GM12878 (cell line): ENCODE results near the gene RORC.

ENCODE experiments used
- ATF3 ChIP-seq: IDR thresholded peaks from 2 replicates; pipeline ENCODE4 v1.6.1; 2011; ENCODE audit warnings: low read depth, mild to moderate bottlenecking, low read length, moderate library complexity, borderline replicate concordance; ENCODE audit errors: extremely low read depth
- BCL3 ChIP-seq: IDR thresholded peaks from 2 replicates; pipeline ENCODE4 v1.6.1; 2011; ENCODE audit warnings: borderline replicate concordance, low read depth, mild to moderate bottlenecking, moderate library complexity, low read length; ENCODE audit not compliant: insufficient read depth, poor library complexity, severe bottlenecking
- CTCF ChIP-seq, 3 experiments: IDR thresholded peaks in 2 of 3; conservative IDR thresholded peaks in 1 of 3; 2 replicates each; pipeline ENCODE4 v1.5.1; 2011; ENCODE audit warnings: low read depth in 3 of 3, low read length in 3 of 3, mild to moderate bottlenecking in 3 of 3, control low read depth in 2 of 3, moderate library complexity in 2 of 3, inconsistent platforms in 1 of 3, mixed read lengths in 1 of 3; ENCODE audit not compliant: control insufficient read depth in 2 of 3, insufficient read depth in 1 of 3; ENCODE audit errors: extremely low read depth in 1 of 3
- EZH2 ChIP-seq: IDR thresholded peaks from 2 replicates; pipeline ENCODE4 v1.6.1; 2012; ENCODE audit warnings: low read depth, mild to moderate bottlenecking, control low read depth, inconsistent platforms, low read length, borderline replicate concordance; ENCODE audit not compliant: control insufficient read depth
- GABPA ChIP-seq: IDR thresholded peaks from 2 replicates; pipeline ENCODE4 v1.6.1; 2014; ENCODE audit warnings: antibody characterized with exemption, low read depth, mild to moderate bottlenecking, inconsistent platforms
- NFYB ChIP-seq: IDR thresholded peaks from 2 replicates; pipeline ENCODE4 v1.6.1; 2011; ENCODE audit warnings: low read depth, mild to moderate bottlenecking, low read length, improper control_type of control experiment, moderate library complexity; ENCODE audit not compliant: insufficient read depth
- RAD51 ChIP-seq: fragments of 450-650 bp; IDR thresholded peaks from 2 replicates; pipeline ENCODE4 v1.6.1; 2016; ENCODE audit warnings: moderate library complexity, mild to moderate bottlenecking, inconsistent platforms
- RB1 ChIP-seq: fragments of 450-650 bp; formaldehyde crosslinking; IDR thresholded peaks from 2 replicates; pipeline ENCODE4 v1.6.1; 2017; ENCODE audit warnings: mild to moderate bottlenecking, borderline replicate concordance
- SMAD1 ChIP-seq: fragments of 450-650 bp; IDR thresholded peaks from 2 replicates; pipeline ENCODE4 v1.6.1; 2018; ENCODE audit warnings: mild to moderate bottlenecking, low read depth; ENCODE audit not compliant: partially characterized antibody
- TCF12 ChIP-seq: IDR thresholded peaks from 2 replicates; pipeline ENCODE4 v1.6.1; 2011; ENCODE audit warnings: low read depth, mild to moderate bottlenecking, low read length
- TCF3 ChIP-seq: IDR thresholded peaks from 2 replicates; pipeline ENCODE4 v1.6.1; 2012; ENCODE audit warnings: low read depth, mild to moderate bottlenecking, low read length, borderline replicate concordance; ENCODE audit not compliant: insufficient read depth
- YY1 ChIP-seq: IDR thresholded peaks from 2 replicates; pipeline ENCODE4 v1.6.1; 2011; ENCODE audit warnings: low read depth, mild to moderate bottlenecking, low read length
- ZBTB4 ChIP-seq: fragments of 450-650 bp; formaldehyde crosslinking; IDR thresholded peaks from 2 replicates; pipeline ENCODE4 v1.4.0; 2022; ENCODE audit warnings: mild to moderate bottlenecking, moderate library complexity
- ZNF384 ChIP-seq: IDR thresholded peaks from 2 replicates; pipeline ENCODE4 v1.6.1; 2012; ENCODE audit warnings: low read depth, mild to moderate bottlenecking, low read length, improper control_type of control experiment, borderline replicate concordance

- TF ChIP-seq RAD51 (no peak), YY1 (no peak), CTCF (IDR thresholded peaks at IDR 0.05 in 2 of 3, conservative IDR thresholded peaks at IDR 0.05 in 1 of 3; ENCODE audit: control insufficient read depth in 2 of 3, extremely low read depth in 1 of 3, insufficient read depth in 1 of 3, low read depth in 3 of 3, low read length in 3 of 3) (no peak), RB1 (no peak), GABPA (no peak), NFYB (no peak), TCF12 (no peak), TCF3 (no peak), SMAD1 (no peak), ATF3 (no peak), ZBTB4 (CRISPR knock-in tag) (no peak), ZNF384 (no peak), BCL3 (no peak), EZH2 (no peak)
Observed at GRCh38 chr1:151819227-151819835, 12.3 kb downstream of the RORC start.
